Neural cell (in vitro differentiated cells): Measurements from ENCODE around the gene EXTL1. TPM values are rescaled to one million over a fixed set of nuclear protein-coding genes. Genes with fewer than 3 reads are reported as not detected.

ENCODE experiments used
- H2AFZ ChIP-seq: fragments of 200-600, 300-800 bp; sonication (generic), shearing (Covaris generic); 2 replicates; pipeline ENCODE4 v1.6.0; 2014; ENCODE audit warnings: low read depth, mild to moderate bottlenecking, antibody characterized with exemption, low read length, moderate library complexity
- H3F3A ChIP-seq: fragments of 200-600 bp; shearing (Covaris generic); 2 replicates; pipeline ENCODE4 v1.6.1; 2016; ENCODE audit warnings: mild to moderate bottlenecking, moderate library complexity, mixed read lengths, antibody characterized with exemption, low read length; ENCODE audit not compliant: insufficient read depth, poor library complexity, severe bottlenecking
- H3K27ac ChIP-seq: fragments of 200-600, 300-800 bp; sonication (generic), shearing (Covaris generic); 2 replicates; pipeline ENCODE4 v1.5.1; 2014; ENCODE audit warnings: mild to moderate bottlenecking, low read length, moderate library complexity
- H3K27me3 ChIP-seq: fragments of 300-800, 200-600 bp; sonication (generic), shearing (Covaris generic); 2 replicates; pipeline ENCODE4 v1.6.0; 2014; ENCODE audit warnings: mild to moderate bottlenecking, low read depth, low read length, moderate library complexity; ENCODE audit not compliant: insufficient read depth
- H3K36me3 ChIP-seq: fragments of 300-800, 200-600 bp; sonication (generic), shearing (Covaris generic); 2 replicates; pipeline ENCODE4 v1.5.1; 2014; ENCODE audit warnings: mild to moderate bottlenecking, antibody characterized with exemption, low read length, moderate library complexity; ENCODE audit not compliant: insufficient read depth
- H3K4me2 ChIP-seq: fragments of 300-800, 200-600 bp; sonication (generic), shearing (Covaris generic); 2 replicates; pipeline ENCODE4 v1.6.0; 2014; ENCODE audit warnings: mild to moderate bottlenecking, low read length
- H3K4me3 ChIP-seq: fragments of 300-800, 200-600 bp; sonication (generic), shearing (Covaris generic); 2 replicates; pipeline ENCODE4 v1.5.1; 2014; ENCODE audit warnings: mild to moderate bottlenecking, low read length, moderate library complexity
- H3K79me2 ChIP-seq: fragments of 200-600 bp; shearing (Covaris generic); replicated peaks from 2 replicates; pipeline ENCODE4 v1.6.0; 2014; ENCODE audit warnings: mild to moderate bottlenecking, low read length, moderate library complexity; ENCODE audit not compliant: insufficient read depth
- H3K9ac ChIP-seq: fragments of 300-800, 200-600 bp; sonication (generic), shearing (Covaris generic); 2 replicates; pipeline ENCODE4 v1.6.1; 2016; ENCODE audit warnings: mild to moderate bottlenecking, low read length, mixed read lengths
- H3K9me2 ChIP-seq: fragments of 200-600 bp; shearing (Covaris generic); 2 replicates; pipeline ENCODE4 v1.6.1; 2016; ENCODE audit warnings: mild to moderate bottlenecking, low read length, mixed read lengths; ENCODE audit not compliant: insufficient read depth
- H3K9me3 ChIP-seq: fragments of 200-600, 300-800 bp; sonication (generic), shearing (Covaris generic); 2 replicates; pipeline ENCODE4 v1.6.1; 2016; ENCODE audit warnings: mild to moderate bottlenecking, mixed run types, low read length, moderate library complexity, mixed read lengths
- H4K20me1 ChIP-seq: fragments of 200-600 bp; shearing (Covaris generic); 2 replicates; pipeline ENCODE4 v1.6.1; 2016; ENCODE audit warnings: mild to moderate bottlenecking, mixed run types; ENCODE audit not compliant: insufficient read depth
- EP300 ChIP-seq: fragments of 450-650 bp; conservative IDR thresholded peaks from 2 replicates; pipeline ENCODE4 v1.6.1; 2014; ENCODE audit warnings: antibody characterized with exemption, mild to moderate bottlenecking, moderate library complexity; ENCODE audit not compliant: poor library complexity, severe bottlenecking
- EZH2 ChIP-seq: fragments of 200-600, 300-800 bp; shearing (Covaris generic), sonication (generic); IDR thresholded peaks from 2 replicates; pipeline ENCODE4 v1.6.1; 2014; ENCODE audit warnings: antibody characterized with exemption, low read length, borderline replicate concordance, mild to moderate bottlenecking; ENCODE audit not compliant: insufficient read depth, poor library complexity, severe bottlenecking
- MXI1 ChIP-seq: fragments of 450-650 bp; conservative IDR thresholded peaks from 2 replicates; pipeline ENCODE4 v1.6.1; 2014; ENCODE audit warnings: antibody characterized with exemption, mild to moderate bottlenecking; ENCODE audit not compliant: poor library complexity, severe bottlenecking
- POLR2AphosphoS5 ChIP-seq: IDR thresholded peaks from 2 replicates; pipeline ENCODE4 v1.6.1; 2012
- RAD21 ChIP-seq: fragments of 450-650 bp; conservative IDR thresholded peaks from 2 replicates; pipeline ENCODE4 v1.6.1; 2014; ENCODE audit warnings: antibody characterized with exemption, mild to moderate bottlenecking, moderate library complexity
- SMC3 ChIP-seq: fragments of 450-650 bp; conservative IDR thresholded peaks from 2 replicates; pipeline ENCODE4 v1.6.1; 2014; ENCODE audit warnings: antibody characterized with exemption, mild to moderate bottlenecking, moderate library complexity; ENCODE audit not compliant: poor library complexity
- TAF1 ChIP-seq: IDR thresholded peaks from 2 replicates; pipeline ENCODE4 v1.6.1; 2012; ENCODE audit warnings: low read depth
- polyA plus RNA-seq: library from polyadenylated mRNA; depleted of rRNA; stranded (reverse); fragments of >200 nt; gene quantifications from 2 replicates; pipeline ENCODE4 v1.2.3, GENCODE V29; 2014
- TF ChIP-seq, protein P1 (sequence below): IDR thresholded peaks from 2 replicates; pipeline ENCODE4 v1.6.1; 2012; ENCODE audit warnings: borderline replicate concordance
- TF ChIP-seq, protein P2 (sequence below): fragments of 450-650 bp; IDR thresholded peaks from 2 replicates; pipeline ENCODE4 v1.5.1; 2014; ENCODE audit warnings: antibody characterized with exemption, mild to moderate bottlenecking, moderate library complexity; ENCODE audit not compliant: poor library complexity, severe bottlenecking

EXTL1 gene
- polyA plus RNA-seq, 1 donor from 2014 or later = 2.7 TPM

DNA sequence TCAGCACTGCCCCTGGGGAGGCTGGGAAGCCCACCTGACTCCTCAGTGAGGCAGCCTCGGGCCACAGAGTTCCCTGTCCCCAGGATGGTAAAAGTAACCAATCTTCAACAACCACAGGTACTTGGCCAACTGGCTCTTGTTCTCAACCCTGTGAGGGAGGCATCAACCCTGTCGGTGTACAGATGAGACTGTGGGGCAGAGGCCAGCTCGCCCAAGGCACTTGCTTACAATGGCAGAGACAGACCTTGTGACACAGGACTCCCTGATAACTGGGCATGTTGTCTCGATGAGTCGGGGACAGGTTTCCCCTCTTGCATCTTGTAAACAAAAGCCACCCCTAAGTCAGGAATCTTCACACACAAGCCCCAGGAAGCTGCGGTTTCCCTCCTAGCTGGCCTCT is 16.3 kb downstream of the EXTL1 start:
- Histone ChIP-seq H3K9ac (no peak overlapping the region), H3K9me3 (no peaks in the 10 kb centered on the region)
- TF ChIP-seq, protein P1, sequence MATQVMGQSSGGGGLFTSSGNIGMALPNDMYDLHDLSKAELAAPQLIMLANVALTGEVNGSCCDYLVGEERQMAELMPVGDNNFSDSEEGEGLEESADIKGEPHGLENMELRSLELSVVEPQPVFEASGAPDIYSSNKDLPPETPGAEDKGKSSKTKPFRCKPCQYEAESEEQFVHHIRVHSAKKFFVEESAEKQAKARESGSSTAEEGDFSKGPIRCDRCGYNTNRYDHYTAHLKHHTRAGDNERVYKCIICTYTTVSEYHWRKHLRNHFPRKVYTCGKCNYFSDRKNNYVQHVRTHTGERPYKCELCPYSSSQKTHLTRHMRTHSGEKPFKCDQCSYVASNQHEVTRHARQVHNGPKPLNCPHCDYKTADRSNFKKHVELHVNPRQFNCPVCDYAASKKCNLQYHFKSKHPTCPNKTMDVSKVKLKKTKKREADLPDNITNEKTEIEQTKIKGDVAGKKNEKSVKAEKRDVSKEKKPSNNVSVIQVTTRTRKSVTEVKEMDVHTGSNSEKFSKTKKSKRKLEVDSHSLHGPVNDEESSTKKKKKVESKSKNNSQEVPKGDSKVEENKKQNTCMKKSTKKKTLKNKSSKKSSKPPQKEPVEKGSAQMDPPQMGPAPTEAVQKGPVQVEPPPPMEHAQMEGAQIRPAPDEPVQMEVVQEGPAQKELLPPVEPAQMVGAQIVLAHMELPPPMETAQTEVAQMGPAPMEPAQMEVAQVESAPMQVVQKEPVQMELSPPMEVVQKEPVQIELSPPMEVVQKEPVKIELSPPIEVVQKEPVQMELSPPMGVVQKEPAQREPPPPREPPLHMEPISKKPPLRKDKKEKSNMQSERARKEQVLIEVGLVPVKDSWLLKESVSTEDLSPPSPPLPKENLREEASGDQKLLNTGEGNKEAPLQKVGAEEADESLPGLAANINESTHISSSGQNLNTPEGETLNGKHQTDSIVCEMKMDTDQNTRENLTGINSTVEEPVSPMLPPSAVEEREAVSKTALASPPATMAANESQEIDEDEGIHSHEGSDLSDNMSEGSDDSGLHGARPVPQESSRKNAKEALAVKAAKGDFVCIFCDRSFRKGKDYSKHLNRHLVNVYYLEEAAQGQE = no peak
- TF ChIP-seq POLR2AphosphoS5 (no peak), RAD21 (no peak), TAF1 (no peak), MXI1 (no peak), SMC3 (no peak), EP300 (no peak), EZH2 (no peak)
- TF ChIP-seq, protein P2, sequence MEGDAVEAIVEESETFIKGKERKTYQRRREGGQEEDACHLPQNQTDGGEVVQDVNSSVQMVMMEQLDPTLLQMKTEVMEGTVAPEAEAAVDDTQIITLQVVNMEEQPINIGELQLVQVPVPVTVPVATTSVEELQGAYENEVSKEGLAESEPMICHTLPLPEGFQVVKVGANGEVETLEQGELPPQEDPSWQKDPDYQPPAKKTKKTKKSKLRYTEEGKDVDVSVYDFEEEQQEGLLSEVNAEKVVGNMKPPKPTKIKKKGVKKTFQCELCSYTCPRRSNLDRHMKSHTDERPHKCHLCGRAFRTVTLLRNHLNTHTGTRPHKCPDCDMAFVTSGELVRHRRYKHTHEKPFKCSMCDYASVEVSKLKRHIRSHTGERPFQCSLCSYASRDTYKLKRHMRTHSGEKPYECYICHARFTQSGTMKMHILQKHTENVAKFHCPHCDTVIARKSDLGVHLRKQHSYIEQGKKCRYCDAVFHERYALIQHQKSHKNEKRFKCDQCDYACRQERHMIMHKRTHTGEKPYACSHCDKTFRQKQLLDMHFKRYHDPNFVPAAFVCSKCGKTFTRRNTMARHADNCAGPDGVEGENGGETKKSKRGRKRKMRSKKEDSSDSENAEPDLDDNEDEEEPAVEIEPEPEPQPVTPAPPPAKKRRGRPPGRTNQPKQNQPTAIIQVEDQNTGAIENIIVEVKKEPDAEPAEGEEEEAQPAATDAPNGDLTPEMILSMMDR = no peak

DNA sequence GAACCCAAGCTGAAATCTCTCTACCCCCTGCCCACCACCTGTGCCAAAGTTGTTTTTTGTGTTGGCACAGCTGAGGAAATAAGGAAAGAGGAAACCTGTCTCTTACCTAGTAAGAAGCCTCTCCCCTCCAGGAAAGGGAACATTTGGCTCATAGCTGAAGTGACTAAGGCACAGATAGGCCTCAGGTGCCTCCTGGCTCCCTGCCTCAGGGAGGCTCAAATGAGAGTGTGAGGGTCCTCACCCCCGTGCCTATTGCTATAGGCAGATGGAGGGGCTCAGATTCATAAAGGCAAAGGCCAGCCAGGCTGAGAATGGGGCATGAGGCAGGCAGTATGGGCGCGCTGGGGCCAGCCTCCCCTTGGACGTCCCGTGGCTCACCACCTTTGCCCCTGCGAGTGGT is 16.9 kb downstream of the EXTL1 start:
- Histone ChIP-seq H3K27ac (no peak overlapping the region), H3K9me2 (no peaks in the 10 kb centered on the region), H3K9ac (no peak overlapping the region), H3K9me3 (no peaks in the 10 kb centered on the region), H3K79me2 (no peaks in the 10 kb centered on the region), H3K27me3 (peaks cover 6% of the 10 kb centered on the region), H3K36me3 (no peaks in the 10 kb centered on the region), H4K20me1 (no peaks in the 10 kb centered on the region), H2AFZ (no peak overlapping the region), H3F3A (no peaks in the 10 kb centered on the region), H3K4me2 (no peak overlapping the region), H3K4me3 (no peak overlapping the region)
- TF ChIP-seq EP300 = no peak
- TF ChIP-seq, protein P2 = no peak
- TF ChIP-seq TAF1 = no peak

More for the DNA sequence above, 16.3 kb downstream of the EXTL1 start:
- no peak overlapping the region for H3K27ac ChIP-seq
- no peaks in the 10 kb centered on the region for H3K36me3 ChIP-seq
- H3K27me3 ChIP-seq = peaks cover under 1% of the 10 kb centered on the region
- no peaks in the 10 kb centered on the region for H3K9me2 ChIP-seq
- H3K79me2 ChIP-seq = no peaks in the 10 kb centered on the region
- H3K4me3 ChIP-seq = no peak overlapping the region
- H3K4me2 ChIP-seq = no peak overlapping the region
- no peaks in the 10 kb centered on the region for H3F3A ChIP-seq
- H2AFZ ChIP-seq = no peak overlapping the region
- H4K20me1 ChIP-seq = no peaks in the 10 kb centered on the region
